H9 (cell line): ENCODE measurements around the gene PDC. TPM values are rescaled to one million over a fixed set of nuclear protein-coding genes. Genes with fewer than 3 reads are reported as not detected.

Experiments used
- DNase-seq: peaks from one replicate; pipeline ENCODE4 v3.0.0-alpha.2; 2017
- H2AFZ ChIP-seq: one replicate; pipeline ENCODE4 v1.6.1; 2013; ENCODE audit warnings: mild to moderate bottlenecking, low read length, control low read depth, moderate library complexity
- H2AK5ac ChIP-seq: 2 replicates; pipeline ENCODE4 v1.6.1; 2013; ENCODE audit warnings: low read length, control low read depth, mixed read lengths; ENCODE audit not compliant: insufficient read length
- H2BK120ac ChIP-seq: one replicate; pipeline ENCODE4 v1.6.1; 2013; ENCODE audit warnings: low read depth, mild to moderate bottlenecking, low read length, control low read depth, inconsistent platforms; ENCODE audit not compliant: poor library complexity, severe bottlenecking
- H2BK12ac ChIP-seq: 2 replicates; pipeline ENCODE4 v1.6.1; 2013; ENCODE audit warnings: low read length, control low read depth, mixed read lengths, low read depth; ENCODE audit not compliant: insufficient read length
- H2BK15ac ChIP-seq: 2 replicates; pipeline ENCODE4 v1.6.1; 2013; ENCODE audit warnings: low read depth, low read length, control low read depth
- H2BK20ac ChIP-seq: one replicate; pipeline ENCODE4 v1.6.1; 2013; ENCODE audit warnings: low read depth, mild to moderate bottlenecking, low read length, control low read depth, inconsistent platforms; ENCODE audit not compliant: poor library complexity, severe bottlenecking
- H2BK5ac ChIP-seq: 2 replicates; pipeline ENCODE4 v1.6.1; 2013; ENCODE audit warnings: low read length, control low read depth, mixed read lengths; ENCODE audit not compliant: insufficient read length
- H3K14ac ChIP-seq: 2 replicates; pipeline ENCODE4 v1.6.1; 2013; ENCODE audit warnings: low read length, control low read depth; ENCODE audit not compliant: insufficient read depth
- H3K18ac ChIP-seq: 2 replicates; pipeline ENCODE4 v1.6.1; 2013; ENCODE audit warnings: low read depth, mild to moderate bottlenecking, mixed read lengths, low read length, control low read depth; ENCODE audit not compliant: insufficient read length
- H3K23ac ChIP-seq: 2 replicates; pipeline ENCODE4 v1.6.1; 2013; ENCODE audit warnings: low read length, control low read depth, mixed read lengths, low read depth; ENCODE audit not compliant: insufficient read length
- H3K23me2 ChIP-seq: 2 replicates; pipeline ENCODE4 v1.6.1; 2013; ENCODE audit warnings: low read depth, mild to moderate bottlenecking, mixed read lengths, low read length, control low read depth; ENCODE audit not compliant: insufficient read length, poor library complexity, severe bottlenecking
- H3K27ac ChIP-seq: 2 replicates; pipeline ENCODE4 v1.5.1; 2013; ENCODE audit warnings: low read length, control low read depth, mixed read lengths, low read depth; ENCODE audit not compliant: insufficient read length
- H3K27me3 ChIP-seq: 2 replicates; pipeline ENCODE4 v1.6.1; 2013; ENCODE audit warnings: low read length, control low read depth, inconsistent platforms; ENCODE audit not compliant: insufficient read depth
- H3K4ac ChIP-seq: 2 replicates; pipeline ENCODE4 v1.6.1; 2013; ENCODE audit warnings: low read depth, mild to moderate bottlenecking, control low read depth, inconsistent platforms, low read length, moderate library complexity
- H3K4me1 ChIP-seq: 2 replicates; pipeline ENCODE4 v1.6.1; 2013; ENCODE audit warnings: low read length, control low read depth, inconsistent platforms; ENCODE audit not compliant: insufficient read depth
- H3K4me2 ChIP-seq: 2 replicates; pipeline ENCODE4 v1.6.1; 2013; ENCODE audit warnings: low read length, control low read depth, mixed read lengths; ENCODE audit not compliant: insufficient read length, insufficient read depth
- H3K56ac ChIP-seq: 2 replicates; pipeline ENCODE4 v1.6.1; 2013; ENCODE audit warnings: low read depth, mild to moderate bottlenecking, mixed read lengths, low read length, control low read depth; ENCODE audit not compliant: insufficient read length
- H3K79me1 ChIP-seq: 2 replicates; pipeline ENCODE4 v1.6.1; 2013; ENCODE audit warnings: low read depth, mild to moderate bottlenecking, moderate library complexity, low read length, control low read depth, inconsistent platforms; ENCODE audit not compliant: insufficient read depth, poor library complexity, severe bottlenecking
- H3K79me2 ChIP-seq: 2 replicates; pipeline ENCODE4 v1.6.1; 2013; ENCODE audit warnings: low read length, control low read depth, inconsistent platforms; ENCODE audit not compliant: insufficient read depth
- H3K9ac ChIP-seq: 2 replicates; pipeline ENCODE4 v1.6.1; 2013; ENCODE audit warnings: low read length, control low read depth, mixed read lengths; ENCODE audit not compliant: insufficient read length; ENCODE audit errors: extremely low read depth
- H3K9me3 ChIP-seq: one replicate; pipeline ENCODE4 v1.6.1; 2013; ENCODE audit warnings: low read depth, low read length, inconsistent platforms; ENCODE audit not compliant: control insufficient read depth
- H3T11ph ChIP-seq: one replicate; pipeline ENCODE4 v1.6.1; 2013; ENCODE audit warnings: mild to moderate bottlenecking, low read length, control low read depth, inconsistent platforms
- H4K20me1 ChIP-seq: one replicate; pipeline ENCODE4 v1.6.1; 2013; ENCODE audit not compliant: control insufficient read depth, insufficient read length, insufficient read depth
- H4K5ac ChIP-seq: 2 replicates; pipeline ENCODE4 v1.6.1; 2013; ENCODE audit warnings: low read depth, mild to moderate bottlenecking, mixed read lengths, low read length, control low read depth; ENCODE audit not compliant: insufficient read length
- H4K8ac ChIP-seq: replicated peaks from 2 replicates; pipeline ENCODE4 v1.6.1; 2013; ENCODE audit warnings: low read length, control low read depth, mixed read lengths, low read depth; ENCODE audit not compliant: insufficient read length
- H4K91ac ChIP-seq: 2 replicates; pipeline ENCODE4 v1.6.1; 2013; ENCODE audit warnings: low read depth, mild to moderate bottlenecking, moderate library complexity, mixed read lengths, low read length, control low read depth; ENCODE audit not compliant: insufficient read length
- H3K27ac Mint-ChIP-seq, 3 experiments: 2 replicates in 2 of 3; 3 replicates in 1 of 3; pipeline ENCODE4 v1.8.0; 2020 to 2021; ENCODE audit warnings: mixed read lengths in 3 of 3, mild to moderate bottlenecking in 1 of 3, moderate library complexity in 1 of 3
- H3K27me3 Mint-ChIP-seq: 2 replicates; pipeline ENCODE4 v1.8.0; 2021; ENCODE audit warnings: low read depth, mild to moderate bottlenecking, moderate library complexity, mixed read lengths
- H3K36me3 Mint-ChIP-seq, 3 experiments: 2 replicates in 2 of 3; 3 replicates in 1 of 3; pipeline ENCODE4 v1.8.0; 2020 to 2021; ENCODE audit warnings: low read depth in 3 of 3, mixed read lengths in 3 of 3; ENCODE audit not compliant: insufficient read depth in 1 of 3
- H3K4me1 Mint-ChIP-seq, 2 experiments: 2 replicates each; pipeline ENCODE4 v1.8.0; 2020; ENCODE audit warnings: mixed read lengths in 2 of 2
- H3K4me3 Mint-ChIP-seq, 2 experiments: 2 replicates in 1 of 2; 3 replicates in 1 of 2; pipeline ENCODE4 v1.8.0; 2020 to 2021; ENCODE audit warnings: mild to moderate bottlenecking in 2 of 2, mixed read lengths in 2 of 2, moderate library complexity in 1 of 2
- H3K9me3 Mint-ChIP-seq, 2 experiments: 2 replicates in 1 of 2; 3 replicates in 1 of 2; pipeline ENCODE4 v1.8.0; 2020; ENCODE audit warnings: mild to moderate bottlenecking in 2 of 2, mixed read lengths in 2 of 2, moderate library complexity in 1 of 2
- CTCF ChIP-seq: fragments of 200-600 bp; sonication (generic); conservative IDR thresholded peaks from 3 replicates; pipeline ENCODE4 v1.8.0; 2021; ENCODE audit warnings: antibody characterized with exemption, mild to moderate bottlenecking
- WGBS: extraction: QIAGEN DNeasy Blood & Tissue Kit; methylation state at CpG from one replicate; pipeline ENCODE4 v1.1.7; 2013; ENCODE audit warnings: missing lambda C conversion rate, low lambda C conversion rate, mixed read lengths; ENCODE audit not compliant: insufficient read length; ENCODE audit errors: extremely low coverage; 5-methylcytosine and 5-hydroxymethylcytosine counted together
- total RNA-seq: library from RNA; stranded (reverse); gene quantifications from 2 replicates; pipeline ENCODE4 v1.2.1, GENCODE V29; 2021

Gene PDC
- total RNA-seq, 1 experiment from 2014 or later, result not detected

DNA sequence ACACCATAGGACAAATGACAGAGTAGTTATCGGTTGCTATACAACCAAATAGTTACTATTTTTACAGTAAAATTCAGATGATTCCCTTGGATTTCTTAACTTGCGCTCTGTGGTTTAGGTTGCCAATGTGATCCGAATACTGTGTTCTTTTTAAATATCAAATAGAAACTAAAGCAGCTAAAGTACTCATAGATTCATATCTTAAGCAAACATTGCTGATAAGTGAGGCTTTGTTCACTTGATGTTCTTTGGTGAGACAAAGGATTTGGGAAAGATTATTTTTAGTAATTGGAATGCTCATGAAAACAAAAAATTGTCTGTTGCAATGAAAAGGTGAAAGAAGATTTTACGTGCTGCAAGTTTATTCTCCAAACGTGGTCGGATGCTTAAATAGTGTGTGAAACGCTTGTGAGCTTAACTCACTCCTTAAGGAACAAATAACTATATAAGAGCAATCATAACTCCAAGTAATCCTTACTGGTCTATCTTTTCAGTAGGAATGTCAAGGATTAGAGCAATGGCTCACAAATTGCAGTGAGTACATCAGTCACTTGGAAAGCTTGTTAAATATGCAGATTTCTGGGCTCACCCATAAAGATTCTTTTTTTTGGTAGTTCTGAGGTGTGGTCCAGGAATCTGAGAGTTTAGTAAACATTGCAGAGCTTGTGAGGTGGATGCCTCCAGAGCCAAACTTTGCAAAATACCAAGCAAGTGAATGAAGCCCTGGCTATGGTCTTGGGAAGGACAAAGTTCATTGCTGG is 31.8 kb upstream of the PDC start:
- H3K18ac ChIP-seq, result no peak overlapping the region
- no peaks in the 10 kb centered on the region for H4K20me1 ChIP-seq
- H3K4me1 ChIP-seq, result no peaks in the 10 kb centered on the region
- H2AK5ac ChIP-seq, result no peak overlapping the region
- H3K4me2 ChIP-seq, result no peak overlapping the region
- H2AFZ ChIP-seq, result no peak overlapping the region
- no peak overlapping the region for H3T11ph ChIP-seq
- H2BK5ac ChIP-seq, result no peak overlapping the region
- no peaks in the 10 kb centered on the region for H3K9me3 ChIP-seq
- H3K23ac ChIP-seq, result no peak overlapping the region
- no peak overlapping the region for H4K91ac ChIP-seq
- H3K79me2 ChIP-seq, result no peaks in the 10 kb centered on the region
- no peak overlapping the region for H3K14ac ChIP-seq
- H3K56ac ChIP-seq, result no peak overlapping the region
- no peak overlapping the region for H3K4ac ChIP-seq
- Mint-ChIP-seq H3K4me3 (no peak overlapping the region), H3K27ac (no peak overlapping the region), H3K27me3 (no peaks in the 10 kb centered on the region), H3K9me3 (no peaks in the 10 kb centered on the region; a peak in 1 of 5 replicates), H3K36me3 (no peaks in the 10 kb centered on the region), H3K4me1 (no peaks in the 10 kb centered on the region)
- no peak overlapping the region for H4K5ac ChIP-seq
- TF ChIP-seq CTCF, result no peak
- H2BK120ac ChIP-seq, result no peak overlapping the region
- H2BK20ac ChIP-seq, result no peak overlapping the region
- H3K27me3 ChIP-seq, result no peaks in the 10 kb centered on the region
- H2BK12ac ChIP-seq, result no peak overlapping the region
- H3K23me2 ChIP-seq, result no peaks in the 10 kb centered on the region
- H3K79me1 ChIP-seq, result no peaks in the 10 kb centered on the region
- no peak overlapping the region for H3K9ac ChIP-seq
- DNase-seq, result no peak
- no peak overlapping the region for H3K27ac ChIP-seq
- H4K8ac ChIP-seq, result no peak overlapping the region
- WGBS, result no CpG with 5 or more reads among the region's 7 CpGs
- H2BK15ac ChIP-seq, result no peak overlapping the region
